ENCODE measurements around the gene IYD. TPM values are rescaled to one million over a fixed set of nuclear protein-coding genes. Genes with fewer than 3 reads are reported as not detected.

IYD gene
- total RNA-seq, 1 donor from 2014 or later = not detected

DNA sequence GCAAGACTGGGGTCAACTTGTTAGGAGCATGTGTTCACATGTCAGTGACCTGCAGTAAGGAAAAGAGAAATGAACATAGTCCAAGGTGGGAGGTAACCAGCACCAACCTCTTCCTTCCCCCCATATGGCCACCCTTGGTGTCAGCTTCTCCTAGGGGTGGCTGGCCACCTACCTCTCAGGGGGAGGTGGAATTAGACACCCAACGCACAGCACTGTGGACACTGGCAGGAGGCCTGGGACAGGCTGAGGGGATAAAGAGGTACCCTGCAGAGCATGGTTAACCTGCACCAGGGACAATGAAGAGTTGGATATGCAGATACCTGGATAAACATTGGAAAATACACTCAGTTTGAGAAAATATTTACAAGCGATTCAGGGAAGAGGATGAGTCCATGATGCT lies 84.5 kb downstream of the IYD start:
- intact Hi-C loops (cut with micrococcal nuclease) = no loop called here
- ATAC-seq (no peak), DNase-seq (no peak)

Other genes with a start within 250 kb of the IYD start
- 123 TPM for gene PPP1R14C, start 226.0 kb upstream of the IYD start, total RNA-seq
- gene PLEKHG1, start 230.9 kb downstream of the IYD start, total RNA-seq = 7.6 TPM